Measurements from ENCODE around the gene TCEA3. TPM values are rescaled to one million over a fixed set of nuclear protein-coding genes. Genes with fewer than 3 reads are reported as not detected.
A peak's percentile ranks its signal among the peaks of the same experiment; 100 is the strongest.

Gene TCEA3
- polyA plus RNA-seq (2013, experiment 1 of 2): 2.2 TPM
- polyA plus RNA-seq (2013, experiment 2 of 2): 2.3 TPM

DNA sequence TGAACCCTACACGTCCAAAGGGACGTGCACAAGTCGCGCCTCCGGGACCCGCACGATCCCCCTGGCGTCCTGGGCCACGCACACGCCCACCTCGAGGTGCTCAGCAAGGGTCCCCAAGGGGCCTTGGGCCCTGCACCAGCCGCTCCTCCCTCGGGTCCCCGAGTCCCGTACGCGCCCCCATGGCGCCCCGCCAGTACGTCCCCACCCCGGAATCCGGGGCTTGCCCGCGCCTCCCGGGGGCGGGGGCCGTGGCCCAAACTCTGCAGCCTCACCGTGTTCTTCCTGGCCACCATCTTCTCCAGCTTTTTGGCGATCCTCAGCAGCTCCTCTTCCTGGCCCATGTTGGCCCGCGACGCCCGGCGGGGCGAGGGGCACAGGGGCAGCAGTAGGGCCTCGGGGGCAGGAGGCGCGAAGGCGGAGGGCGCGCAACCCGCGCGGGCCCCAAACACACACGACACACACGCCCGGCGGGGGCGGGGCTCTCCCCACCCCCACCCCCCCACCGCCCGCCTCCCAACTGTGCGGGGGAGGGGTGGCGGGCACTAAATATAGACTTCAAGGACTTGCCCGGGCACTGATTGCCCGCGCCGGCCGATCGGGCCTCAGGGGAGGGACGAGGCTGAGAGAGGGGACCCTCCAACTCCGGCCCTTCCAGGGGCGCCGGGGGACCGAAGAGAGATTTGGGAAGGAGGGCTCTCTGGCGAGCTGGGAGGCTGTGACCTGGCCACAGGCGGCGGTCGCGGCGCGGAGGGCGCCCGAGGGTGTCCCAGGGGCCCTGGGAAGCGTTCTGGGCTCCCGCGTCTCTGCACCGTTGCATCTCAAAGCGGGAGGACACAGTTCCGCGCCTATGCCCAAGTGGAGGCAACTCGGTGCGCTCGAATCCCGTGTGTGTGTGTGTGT lies at the start of gene TCEA3:
Gene TCEA3, minus strand, starts transcription at position 456 of the 900 bp plus-strand sequence. Its CDS starts 115 bp downstream, at position 341.
- no peak within 1 kb of the TSS for H2AFZ ChIP-seq (ENCODE audit: low read length)
- peak within 1 kb of the TSS; percentile 37 for H3K23ac ChIP-seq (ENCODE audit: low read depth, low read length, poor library complexity)
- H2BK15ac ChIP-seq (ENCODE audit: low read length): peak within 1 kb of the TSS; percentile 79
- H3K4me2 ChIP-seq (ENCODE audit: insufficient read depth, low read length, poor library complexity, severe bottlenecking): peak within 1 kb of the TSS; percentile 76
- peaks cover 0 to 9% of the 10 kb centered on the region in 2 donors for H3K4me1 ChIP-seq (ENCODE audit: control insufficient read depth in 2 of 2, insufficient read depth in 1 of 2, low read depth in 1 of 2, low read length in 2 of 2)
- H2BK5ac ChIP-seq (ENCODE audit: low read length): peak within 1 kb of the TSS; percentile 15
- H3K14ac ChIP-seq (ENCODE audit: low read length): no peak within 1 kb of the TSS
- H3K9ac ChIP-seq (ENCODE audit: low read depth, low read length, poor library complexity): peak within 1 kb of the TSS; percentile 82
- H2BK12ac ChIP-seq (ENCODE audit: low read length): no peak within 1 kb of the TSS
- H2BK120ac ChIP-seq (ENCODE audit: low read depth, low read length): peak within 1 kb of the TSS; percentile 11
- H4K8ac ChIP-seq (ENCODE audit: low read depth, low read length): no peak within 1 kb of the TSS
- no peak within 1 kb of the TSS for H4K91ac ChIP-seq (ENCODE audit: low read depth, low read length, poor library complexity)
- no peaks in the 10 kb centered on the region for H3K9me3 ChIP-seq (replicated peaks in 1 of 2; ENCODE audit: control insufficient read depth in 2 of 2, insufficient read depth in 1 of 2, low read depth in 1 of 2, low read length in 2 of 2)
- WGBS, 2 donors (ENCODE audit: extremely low coverage in 2 of 2, insufficient read length in 2 of 2, insufficient replicate concordance in 1 of 2): no CpG with 5 or more reads among the region's 84 CpGs
- H3K27me3 ChIP-seq (ENCODE audit: control insufficient read depth in 3 of 3, insufficient read depth in 3 of 3, low read depth in 1 of 3, low read length in 3 of 3): peaks cover 0 to 48% (median 6%) of the 10 kb centered on the region in 3 experiments
- H2AK5ac ChIP-seq (ENCODE audit: low read depth, low read length): peak within 1 kb of the TSS; percentile 66
- peak; percentile 17 for DNase-seq (ENCODE audit: low spot score)
- no peak within 1 kb of the TSS for H3K27ac ChIP-seq (replicated peaks; ENCODE audit: low read length)
- H3K18ac ChIP-seq (ENCODE audit: low read length): peak within 1 kb of the TSS; percentile 88
- H3K79me1 ChIP-seq (ENCODE audit: low read depth, low read length): no peaks in the 10 kb centered on the region
- peaks cover 0 to 47% of the 10 kb centered on the region in 2 donors for H3K36me3 ChIP-seq (replicated peaks in 1 of 2; ENCODE audit: control insufficient read depth in 2 of 2, insufficient read depth in 2 of 2, low read length in 2 of 2)
- H3K4ac ChIP-seq (ENCODE audit: low read length): no peak within 1 kb of the TSS
- peak within 1 kb of the TSS in 1 of 2 donors; percentile 69 for H3K4me3 ChIP-seq (ENCODE audit: low read length in 2 of 2)

DNA sequence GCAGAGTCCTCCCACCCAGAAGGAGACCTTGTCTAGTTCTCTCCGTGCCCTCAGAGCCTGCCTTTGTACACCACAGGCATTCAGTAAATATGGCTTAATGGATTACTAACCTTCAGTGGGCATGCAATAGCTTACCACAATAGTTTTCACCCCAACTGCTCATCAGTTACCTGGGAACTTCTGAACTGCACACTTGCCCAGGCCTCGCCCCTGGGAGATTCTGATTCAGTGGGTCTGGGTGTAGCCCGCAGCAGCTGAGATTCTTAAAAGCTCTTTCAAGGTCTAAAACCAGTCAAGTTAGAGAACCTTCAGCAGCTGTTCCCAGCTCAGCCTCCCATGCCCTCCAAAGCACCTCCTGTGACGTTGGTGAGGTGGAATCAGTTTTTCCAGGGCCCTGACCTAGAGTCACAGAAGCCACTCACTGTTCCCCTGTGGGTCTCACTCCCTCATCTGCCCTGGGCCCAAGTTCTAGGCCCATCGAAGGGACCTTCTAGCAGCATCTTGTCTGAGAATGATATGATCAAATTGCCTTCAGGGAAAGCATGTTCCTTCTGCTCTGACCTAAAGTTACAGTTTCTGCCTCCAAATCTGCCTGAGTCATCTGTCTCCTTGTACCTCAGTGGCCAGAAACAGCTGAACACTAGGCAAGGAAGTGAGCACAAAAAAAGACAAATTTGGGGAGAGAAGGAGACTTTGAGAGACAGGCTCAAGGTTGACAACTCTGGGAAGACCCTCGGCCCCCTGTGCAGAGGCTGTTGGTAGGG lies 48.7 kb upstream of the TCEA3 start:
- Histone ChIP-seq H2BK15ac (ENCODE audit: low read length) (no peak overlapping the region), H2BK120ac (ENCODE audit: low read depth, low read length) (no peak overlapping the region), H3K4me1 (ENCODE audit: control insufficient read depth in 2 of 2, insufficient read depth in 1 of 2, low read depth in 1 of 2, low read length in 2 of 2) (peaks cover 0 to 5% of the 10 kb centered on the region in 2 donors)

DNA sequence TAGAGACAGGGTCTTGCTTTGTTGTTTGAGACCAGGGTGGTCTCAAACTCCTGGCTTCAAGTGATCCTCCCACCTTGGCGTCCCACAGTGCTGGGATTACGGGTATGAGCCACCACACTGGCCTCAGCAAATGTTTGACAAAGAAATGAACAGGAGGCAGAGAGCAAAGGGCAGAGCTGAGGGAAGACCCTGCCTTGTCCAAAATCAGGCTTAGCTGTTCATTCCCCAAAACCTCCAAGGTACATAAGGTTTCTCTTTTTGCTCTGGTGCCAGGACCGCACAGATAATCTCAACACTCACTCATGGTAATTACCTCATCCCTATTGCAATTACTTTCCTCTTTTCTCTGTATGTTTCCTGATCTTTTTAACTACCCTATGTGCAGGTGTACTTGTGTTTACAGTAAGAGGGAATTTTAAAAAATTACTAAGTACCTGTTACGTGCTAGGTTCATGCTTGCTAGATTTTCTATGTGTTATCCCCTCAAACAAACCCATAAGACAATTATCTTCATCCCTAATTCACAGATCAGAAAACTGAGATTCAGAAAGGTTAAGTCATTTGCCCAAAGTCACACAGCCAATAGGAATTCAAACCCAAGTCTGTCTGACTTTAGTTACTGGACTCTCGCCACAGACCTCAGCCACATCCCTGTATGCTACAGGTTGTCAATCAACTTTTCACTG lies 47.9 kb upstream of the TCEA3 start:
- H3K4me2 ChIP-seq (ENCODE audit: insufficient read depth, low read length, poor library complexity, severe bottlenecking): no peak overlapping the region
- H3K9me3 ChIP-seq (replicated peaks in 1 of 2; ENCODE audit: control insufficient read depth in 2 of 2, insufficient read depth in 1 of 2, low read depth in 1 of 2, low read length in 2 of 2): no peaks in the 10 kb centered on the region
- no peak overlapping the region for H3K4me3 ChIP-seq (ENCODE audit: low read length in 2 of 2)
- no peak overlapping the region for H3K27ac ChIP-seq (replicated peaks; ENCODE audit: low read length)
- no peak for DNase-seq (ENCODE audit: low spot score)
- H3K9ac ChIP-seq (ENCODE audit: low read depth, low read length, poor library complexity): no peak overlapping the region
- no peak overlapping the region for H2BK120ac ChIP-seq (ENCODE audit: low read depth, low read length)
- H3K23ac ChIP-seq (ENCODE audit: low read depth, low read length, poor library complexity): no peak overlapping the region
- H4K91ac ChIP-seq (ENCODE audit: low read depth, low read length, poor library complexity): no peak overlapping the region
- no peak overlapping the region for H2AFZ ChIP-seq (ENCODE audit: low read length)
- no peak overlapping the region for H3K4ac ChIP-seq (ENCODE audit: low read length)
- H3K79me1 ChIP-seq (ENCODE audit: low read depth, low read length): no peaks in the 10 kb centered on the region
- no peak overlapping the region for H2BK12ac ChIP-seq (ENCODE audit: low read length)
- no peak overlapping the region for H4K8ac ChIP-seq (ENCODE audit: low read depth, low read length)
- H3K14ac ChIP-seq (ENCODE audit: low read length): no peak overlapping the region
- H2BK15ac ChIP-seq (ENCODE audit: low read length): no peak overlapping the region
- no peak overlapping the region for H2BK5ac ChIP-seq (ENCODE audit: low read length)
- H2AK5ac ChIP-seq (ENCODE audit: low read depth, low read length): no peak overlapping the region
- H3K4me1 ChIP-seq (ENCODE audit: control insufficient read depth in 2 of 2, insufficient read depth in 1 of 2, low read depth in 1 of 2, low read length in 2 of 2): peaks cover 0 to 5% of the 10 kb centered on the region in 2 donors
- no CpG with 5 or more reads among the region's 5 CpGs for WGBS, 2 donors (ENCODE audit: extremely low coverage in 2 of 2, insufficient read length in 2 of 2, insufficient replicate concordance in 1 of 2)
- H3K18ac ChIP-seq (ENCODE audit: low read length): no peak overlapping the region
- no peaks in the 10 kb centered on the region for H3K27me3 ChIP-seq (ENCODE audit: control insufficient read depth in 3 of 3, insufficient read depth in 3 of 3, low read depth in 1 of 3, low read length in 3 of 3)
- peaks cover 0 to 34% of the 10 kb centered on the region in 2 donors for H3K36me3 ChIP-seq (replicated peaks in 1 of 2; ENCODE audit: control insufficient read depth in 2 of 2, insufficient read depth in 2 of 2, low read length in 2 of 2)

More for the DNA sequence above, 48.7 kb upstream of the TCEA3 start:
- H2AK5ac ChIP-seq (ENCODE audit: low read depth, low read length): no peak overlapping the region
- H4K8ac ChIP-seq (ENCODE audit: low read depth, low read length): no peak overlapping the region
- H3K9me3 ChIP-seq (replicated peaks in 1 of 2; ENCODE audit: control insufficient read depth in 2 of 2, insufficient read depth in 1 of 2, low read depth in 1 of 2, low read length in 2 of 2): no peaks in the 10 kb centered on the region
- H2BK12ac ChIP-seq (ENCODE audit: low read length): no peak overlapping the region
- no peak overlapping the region for H3K27ac ChIP-seq (replicated peaks; ENCODE audit: low read length)
- WGBS, 2 donors (ENCODE audit: extremely low coverage in 2 of 2, insufficient read length in 2 of 2, insufficient replicate concordance in 1 of 2): no CpG with 5 or more reads among the region's 6 CpGs
- H3K79me1 ChIP-seq (ENCODE audit: low read depth, low read length): no peaks in the 10 kb centered on the region
- no peak for DNase-seq (ENCODE audit: low spot score)
- no peak overlapping the region for H4K91ac ChIP-seq (ENCODE audit: low read depth, low read length, poor library complexity)
- no peak overlapping the region for H3K23ac ChIP-seq (ENCODE audit: low read depth, low read length, poor library complexity)
- no peaks in the 10 kb centered on the region for H3K27me3 ChIP-seq (ENCODE audit: control insufficient read depth in 3 of 3, insufficient read depth in 3 of 3, low read depth in 1 of 3, low read length in 3 of 3)
- H3K4ac ChIP-seq (ENCODE audit: low read length): no peak overlapping the region
- H3K18ac ChIP-seq (ENCODE audit: low read length): no peak overlapping the region
- H2AFZ ChIP-seq (ENCODE audit: low read length): no peak overlapping the region
- no peak overlapping the region for H2BK5ac ChIP-seq (ENCODE audit: low read length)
- no peak overlapping the region for H3K9ac ChIP-seq (ENCODE audit: low read depth, low read length, poor library complexity)
- H3K4me2 ChIP-seq (ENCODE audit: insufficient read depth, low read length, poor library complexity, severe bottlenecking): no peak overlapping the region
- H3K4me3 ChIP-seq (ENCODE audit: low read length in 2 of 2): no peak overlapping the region
- H3K14ac ChIP-seq (ENCODE audit: low read length): no peak overlapping the region
- H3K36me3 ChIP-seq (replicated peaks in 1 of 2; ENCODE audit: control insufficient read depth in 2 of 2, insufficient read depth in 2 of 2, low read length in 2 of 2): peaks cover 0 to 35% of the 10 kb centered on the region in 2 donors
